HG03095 (cell line): Measurements from ENCODE around the gene LCN10.

Experiments
- ATAC-seq: cut with Tn5 transposase; IDR thresholded peaks from one replicate; pipeline ENCODE4 v1.9.1; 2021; ENCODE audit warnings: moderate library complexity; ENCODE audit not compliant: unreplicated experiment

LCN10 gene

DNA sequence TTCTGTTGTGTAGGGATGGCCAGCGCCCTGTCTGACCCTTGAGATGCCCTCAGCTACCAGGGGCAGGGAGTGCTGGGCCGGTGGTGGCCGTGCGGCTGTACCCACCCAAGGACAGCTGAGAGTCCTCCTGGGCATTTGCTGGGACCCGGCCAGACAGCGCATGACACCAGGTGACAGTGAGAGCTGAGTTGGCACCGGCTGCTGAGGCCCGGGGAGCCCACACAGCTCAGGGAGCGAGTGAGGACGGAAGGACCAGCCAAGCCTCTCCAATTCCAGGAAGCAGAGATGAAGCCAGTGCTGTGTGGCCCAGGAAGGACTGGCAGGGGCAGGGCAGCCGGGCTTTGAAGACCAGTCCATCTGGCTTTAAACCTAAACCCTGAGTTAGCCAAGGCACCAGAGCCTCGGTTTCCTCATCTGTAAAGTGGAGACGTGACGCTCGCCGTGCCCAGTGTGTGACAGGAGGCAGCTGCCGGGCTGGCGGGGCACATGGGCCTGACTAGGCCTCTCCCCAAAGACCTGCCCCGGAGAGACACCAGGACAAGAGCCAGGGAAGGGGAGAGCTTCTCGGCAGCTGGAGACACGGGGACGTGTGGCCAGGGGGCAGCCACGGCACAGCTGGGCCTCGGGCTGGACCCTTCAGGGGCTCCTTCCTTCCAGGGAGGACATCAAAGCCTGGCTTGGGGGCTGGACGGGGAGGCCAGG lies 52.5 kb downstream of the LCN10 start:
- no peak for ATAC-seq

DNA sequence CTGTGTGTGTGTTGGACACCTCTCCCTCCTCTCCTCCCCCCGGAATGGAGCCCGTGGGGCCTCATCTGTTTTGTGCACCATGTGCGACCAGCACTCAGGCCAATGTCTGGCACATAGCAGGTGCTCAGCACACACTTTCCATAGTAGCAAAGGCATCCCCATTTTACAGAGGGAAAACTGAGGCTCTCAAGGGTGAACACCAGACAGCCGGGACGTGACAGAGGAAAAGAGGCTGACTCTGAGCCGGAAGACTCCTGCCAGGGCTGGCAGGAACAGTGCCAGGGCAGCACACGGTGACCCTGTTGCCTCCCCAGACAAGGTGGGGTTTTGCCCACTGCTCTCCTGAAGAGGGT lies 53.7 kb downstream of the LCN10 start:
- ATAC-seq = no peak

DNA sequence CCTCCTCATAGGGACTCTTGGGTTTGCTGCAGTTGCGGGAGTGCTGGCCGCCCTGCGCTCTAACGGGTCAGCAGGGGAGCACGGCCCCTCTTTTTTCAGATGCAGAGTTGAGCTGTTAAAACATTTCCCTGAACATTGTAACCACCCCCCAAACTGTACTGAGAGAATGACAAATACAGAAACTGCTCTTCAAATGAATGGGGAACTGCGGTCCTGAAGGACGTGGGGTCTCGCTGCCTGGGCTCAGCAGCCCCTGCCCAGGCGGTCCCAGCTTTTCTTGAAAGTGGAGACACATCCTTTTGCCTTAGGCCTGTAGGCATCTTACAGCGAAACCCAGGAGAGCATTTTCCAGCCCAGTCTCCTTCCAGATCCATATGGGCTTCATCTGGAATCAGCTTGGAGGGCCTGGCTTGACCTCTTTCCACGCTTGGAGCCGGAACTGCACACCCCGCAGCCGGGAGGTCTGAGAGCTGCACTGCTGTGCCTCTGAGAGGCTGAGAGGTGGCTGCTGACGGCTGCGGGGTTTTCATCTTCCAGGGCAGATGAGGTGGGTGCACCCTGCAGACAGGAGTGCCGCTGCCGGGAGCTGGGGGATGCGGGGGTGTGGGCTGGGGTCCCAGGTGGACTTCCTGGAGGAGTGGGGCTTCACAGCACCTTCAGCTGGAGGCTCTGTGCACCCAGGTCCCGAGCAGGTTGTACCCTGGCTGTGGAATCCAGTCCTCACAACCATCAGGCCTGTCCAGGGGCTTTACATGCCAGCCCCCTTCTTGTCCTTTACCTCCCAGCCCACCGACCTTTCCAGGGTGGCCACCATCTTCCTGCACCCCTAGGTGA lies 54.2 kb downstream of the LCN10 start:
- ATAC-seq = no peak
